Brain microvascular endothelial cell (primary cell): Measurements from ENCODE around the gene TNRC6B.

ENCODE experiments used
- DNase-seq: peaks from one replicate; pipeline ENCODE4 v3.0.0-alpha.2; 2020
- H3K27ac ChIP-seq: fragments of 250-450 bp; sonication (Bioruptor Pico); 2 replicates; pipeline ENCODE4 v1.5.1; 2020; ENCODE audit warnings: mild to moderate bottlenecking, moderate library complexity
- H3K27me3 ChIP-seq: fragments of 250-450 bp; sonication (Bioruptor Pico); replicated peaks from 2 replicates; pipeline ENCODE4 v1.5.1; 2020; ENCODE audit warnings: mild to moderate bottlenecking
- H3K36me3 ChIP-seq: fragments of 250-450 bp; sonication (Bioruptor Pico); replicated peaks from 2 replicates; pipeline ENCODE4 v1.5.1; 2020; ENCODE audit warnings: mild to moderate bottlenecking
- H3K4me3 ChIP-seq: 2 replicates; pipeline ENCODE4 v1.5.1; 2011; ENCODE audit warnings: low read depth, mild to moderate bottlenecking, control low read depth, low read length, moderate library complexity
- in situ Hi-C: cut with HindIII; loops from 2 replicates; pipeline ENCODE4 v1.10.0; 2017; ENCODE audit warnings: low sequenced_read_pairs, low pct_ligation_motif_present
- TF ChIP-seq, protein P1 (sequence below): IDR thresholded peaks from 2 replicates; pipeline ENCODE4 v1.5.1; 2011; ENCODE audit warnings: low read depth, mild to moderate bottlenecking, moderate library complexity, low read length, control low read depth, inconsistent platforms; ENCODE audit errors: missing control alignments

Gene TNRC6B

DNA sequence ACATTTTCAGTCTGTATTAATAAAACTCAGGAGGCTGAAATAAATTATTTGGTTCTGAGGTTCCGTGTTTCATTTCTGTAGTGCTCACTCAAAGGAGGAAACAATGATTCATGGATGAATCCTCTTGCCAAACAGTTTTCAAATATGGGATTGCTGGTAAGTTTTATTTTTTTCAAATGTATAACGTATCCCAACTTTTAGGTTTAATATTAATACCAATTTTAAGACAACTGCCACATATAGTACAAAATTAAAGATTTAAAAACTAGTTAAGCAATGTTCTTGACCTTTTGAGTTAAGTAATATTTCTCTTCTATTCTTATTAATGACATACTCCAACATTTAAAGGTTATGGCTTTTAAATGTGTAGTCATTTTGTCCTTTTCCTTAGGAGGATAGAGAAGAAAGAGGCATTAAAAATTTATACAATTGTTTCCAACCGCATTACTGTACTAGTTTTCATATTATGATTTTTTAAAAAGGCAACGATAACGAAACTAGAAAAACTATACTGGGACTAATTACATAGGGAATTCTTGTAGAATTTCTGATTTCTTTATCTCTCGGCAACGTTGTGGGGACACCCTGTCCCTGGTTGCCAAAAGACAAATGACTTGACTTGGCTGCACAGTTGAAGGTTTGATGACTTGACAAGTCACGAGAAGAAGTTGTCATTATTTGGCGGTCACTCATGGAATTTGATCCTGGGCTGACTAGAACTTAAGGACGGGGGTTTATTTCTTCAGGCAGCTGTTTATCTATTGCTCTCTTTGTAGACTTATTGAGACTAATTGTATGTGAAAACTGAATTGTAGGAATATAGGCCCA, 99.5 kb downstream of the TNRC6B start:
- in situ Hi-C loops, result no loop called here
- Histone ChIP-seq H3K27ac (peak overlapping the region; percentile 72), H3K4me3 (peak overlapping the region; percentile 44), H3K27me3 (no peaks in the 10 kb centered on the region), H3K36me3 (peaks cover 15% of the 10 kb centered on the region)
- TF ChIP-seq, protein P1, sequence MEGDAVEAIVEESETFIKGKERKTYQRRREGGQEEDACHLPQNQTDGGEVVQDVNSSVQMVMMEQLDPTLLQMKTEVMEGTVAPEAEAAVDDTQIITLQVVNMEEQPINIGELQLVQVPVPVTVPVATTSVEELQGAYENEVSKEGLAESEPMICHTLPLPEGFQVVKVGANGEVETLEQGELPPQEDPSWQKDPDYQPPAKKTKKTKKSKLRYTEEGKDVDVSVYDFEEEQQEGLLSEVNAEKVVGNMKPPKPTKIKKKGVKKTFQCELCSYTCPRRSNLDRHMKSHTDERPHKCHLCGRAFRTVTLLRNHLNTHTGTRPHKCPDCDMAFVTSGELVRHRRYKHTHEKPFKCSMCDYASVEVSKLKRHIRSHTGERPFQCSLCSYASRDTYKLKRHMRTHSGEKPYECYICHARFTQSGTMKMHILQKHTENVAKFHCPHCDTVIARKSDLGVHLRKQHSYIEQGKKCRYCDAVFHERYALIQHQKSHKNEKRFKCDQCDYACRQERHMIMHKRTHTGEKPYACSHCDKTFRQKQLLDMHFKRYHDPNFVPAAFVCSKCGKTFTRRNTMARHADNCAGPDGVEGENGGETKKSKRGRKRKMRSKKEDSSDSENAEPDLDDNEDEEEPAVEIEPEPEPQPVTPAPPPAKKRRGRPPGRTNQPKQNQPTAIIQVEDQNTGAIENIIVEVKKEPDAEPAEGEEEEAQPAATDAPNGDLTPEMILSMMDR, result no peak
- no peak for DNase-seq

- no peak for DNase-seq
- H3K27me3 ChIP-seq, result no peaks in the 10 kb centered on the region
- H3K36me3 ChIP-seq, result peaks cover 15% of the 10 kb centered on the region
- in situ Hi-C loops, result no loop called here
- TF ChIP-seq, protein P1, result no peak
- H3K27ac ChIP-seq, result no peak overlapping the region
- no peak overlapping the region for H3K4me3 ChIP-seq
These were observed 101.3 kb downstream of the TNRC6B start for GRCh38 chr22:40279017-40279416.

GRCh38 chr22:40281717-40282116, 104.0 kb downstream of the TNRC6B start:
- H3K4me3 ChIP-seq, result no peak overlapping the region
- H3K27me3 ChIP-seq, result no peaks in the 10 kb centered on the region
- H3K27ac ChIP-seq, result no peak overlapping the region
- no peak for DNase-seq
- TF ChIP-seq, protein P1, result no peak
- in situ Hi-C loops, result no loop called here
- peaks cover 18% of the 10 kb centered on the region for H3K36me3 ChIP-seq

DNA sequence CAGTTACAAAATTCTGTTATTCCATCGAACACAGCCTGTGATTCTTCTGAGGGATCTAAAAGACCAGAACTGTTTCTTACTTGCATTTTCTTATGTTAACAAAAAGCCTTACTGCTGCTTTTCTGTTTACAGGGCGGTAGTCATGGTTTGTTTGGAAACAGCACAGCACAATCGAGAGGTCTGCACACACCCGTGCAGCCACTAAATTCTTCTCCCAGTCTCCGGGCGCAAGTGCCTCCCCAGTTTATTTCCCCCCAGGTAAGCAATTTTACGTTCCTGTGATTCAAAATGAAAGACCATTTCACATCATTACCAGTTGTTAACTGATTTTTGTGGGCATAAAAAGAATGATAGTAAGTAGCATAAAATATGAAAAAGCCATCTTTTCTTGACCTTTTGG, 107.8 kb downstream of the TNRC6B start:
- Histone ChIP-seq H3K36me3 (peaks cover 16% of the 10 kb centered on the region), H3K27ac (no peak overlapping the region), H3K4me3 (no peak overlapping the region), H3K27me3 (no peaks in the 10 kb centered on the region)
- in situ Hi-C loops, result no loop called here
- TF ChIP-seq, protein P1, result no peak
- no peak for DNase-seq

- in situ Hi-C loops, result no loop called here
- no peak overlapping the region for H3K4me3 ChIP-seq
- H3K36me3 ChIP-seq, result peaks cover 18% of the 10 kb centered on the region
- DNase-seq, result peak; percentile 39
- TF ChIP-seq, protein P1, result no peak
- H3K27me3 ChIP-seq, result no peaks in the 10 kb centered on the region
- H3K27ac ChIP-seq, result no peak overlapping the region
These were observed 112.3 kb downstream of the TNRC6B start for GRCh38 chr22:40289991-40290459.
